Neutrophil (primary cell): Measurements from ENCODE around the gene MKRN2.
A peak's percentile ranks its signal among the peaks of the same experiment; 100 is the strongest.

Source experiments
- H3K27ac ChIP-seq: fragments of 200-600 bp; sonication (generic); 2 replicates; pipeline ENCODE4 v1.5.1; 2016; ENCODE audit warnings: mild to moderate bottlenecking, moderate library complexity
- H3K27me3 ChIP-seq: fragments of 200-600 bp; sonication (generic); 2 replicates; pipeline ENCODE4 v1.6.0; 2016; ENCODE audit warnings: mild to moderate bottlenecking
- H3K36me3 ChIP-seq: fragments of 200-600 bp; sonication (generic); 2 replicates; pipeline ENCODE4 v1.5.1; 2017
- H3K4me1 ChIP-seq, 2 experiments: fragments of 200-600 bp in 1 of 2; sonication (generic) in 1 of 2; 1 replicate in 1 of 2; 2 replicates in 1 of 2; pipeline versions ENCODE4 v1.5.1 to v1.6.1; 2013 to 2016; ENCODE audit warnings: low read depth in 1 of 2, low read length in 1 of 2, mild to moderate bottlenecking in 1 of 2, moderate library complexity in 1 of 2; ENCODE audit not compliant: control insufficient read depth in 1 of 2, insufficient read depth in 1 of 2
- H3K4me3 ChIP-seq, 2 experiments: fragments of 200-600 bp in 1 of 2; sonication (generic) in 1 of 2; 1 replicate in 1 of 2; 2 replicates in 1 of 2; pipeline ENCODE4 v1.5.1; 2013 to 2016; ENCODE audit warnings: low read depth in 1 of 2, low read length in 1 of 2, mild to moderate bottlenecking in 1 of 2, moderate library complexity in 1 of 2
- H3K9me3 ChIP-seq: fragments of 200-600 bp; sonication (generic); 2 replicates; pipeline ENCODE4 v1.5.1; 2016
- TF ChIP-seq, protein P1 (sequence below): fragments of 200-600 bp; sonication (generic); IDR thresholded peaks from 2 replicates; pipeline ENCODE4 v1.5.1; 2016; ENCODE audit warnings: antibody characterized with exemption

MKRN2 gene

DNA sequence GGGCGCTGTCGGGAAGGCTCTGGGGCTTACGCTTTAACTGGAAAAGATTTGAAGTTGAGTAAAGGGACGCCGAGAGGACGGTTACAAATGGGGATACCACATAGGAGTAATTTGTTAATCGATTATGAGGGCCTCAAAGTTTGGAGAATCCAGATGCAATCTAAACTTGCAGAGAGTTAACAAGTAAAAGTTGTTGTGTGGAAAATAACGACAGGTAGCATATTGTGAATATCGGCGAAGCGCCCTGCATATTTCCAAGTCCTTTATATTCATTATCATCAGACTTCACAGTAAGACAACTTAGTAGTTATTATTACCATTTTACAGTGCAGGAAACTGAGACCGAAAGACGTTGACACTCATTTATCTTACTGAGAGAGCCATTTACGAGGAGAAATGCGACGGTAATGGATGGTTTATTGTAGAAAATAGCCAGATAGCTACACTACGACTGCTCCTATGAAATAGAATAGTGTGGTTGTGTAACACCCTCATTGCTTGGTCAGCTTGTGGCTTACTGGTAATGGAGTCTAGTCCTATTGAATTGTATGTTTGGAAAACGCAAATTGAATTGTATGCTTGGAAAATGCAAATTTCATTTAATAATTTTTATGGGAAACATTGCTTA, 700 bp downstream of the MKRN2 start:
- Histone ChIP-seq H3K4me1 (peaks cover 53% of the 10 kb centered on the region in 2 experiments), H3K9me3 (no peaks in the 10 kb centered on the region), H3K4me3 (peak overlapping the region; percentile 83 to 98), H3K27me3 (peaks cover 37% of the 10 kb centered on the region), H3K27ac (peak overlapping the region; percentile 92), H3K36me3 (no peaks in the 10 kb centered on the region)
- TF ChIP-seq, protein P1, sequence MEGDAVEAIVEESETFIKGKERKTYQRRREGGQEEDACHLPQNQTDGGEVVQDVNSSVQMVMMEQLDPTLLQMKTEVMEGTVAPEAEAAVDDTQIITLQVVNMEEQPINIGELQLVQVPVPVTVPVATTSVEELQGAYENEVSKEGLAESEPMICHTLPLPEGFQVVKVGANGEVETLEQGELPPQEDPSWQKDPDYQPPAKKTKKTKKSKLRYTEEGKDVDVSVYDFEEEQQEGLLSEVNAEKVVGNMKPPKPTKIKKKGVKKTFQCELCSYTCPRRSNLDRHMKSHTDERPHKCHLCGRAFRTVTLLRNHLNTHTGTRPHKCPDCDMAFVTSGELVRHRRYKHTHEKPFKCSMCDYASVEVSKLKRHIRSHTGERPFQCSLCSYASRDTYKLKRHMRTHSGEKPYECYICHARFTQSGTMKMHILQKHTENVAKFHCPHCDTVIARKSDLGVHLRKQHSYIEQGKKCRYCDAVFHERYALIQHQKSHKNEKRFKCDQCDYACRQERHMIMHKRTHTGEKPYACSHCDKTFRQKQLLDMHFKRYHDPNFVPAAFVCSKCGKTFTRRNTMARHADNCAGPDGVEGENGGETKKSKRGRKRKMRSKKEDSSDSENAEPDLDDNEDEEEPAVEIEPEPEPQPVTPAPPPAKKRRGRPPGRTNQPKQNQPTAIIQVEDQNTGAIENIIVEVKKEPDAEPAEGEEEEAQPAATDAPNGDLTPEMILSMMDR = no peak

DNA sequence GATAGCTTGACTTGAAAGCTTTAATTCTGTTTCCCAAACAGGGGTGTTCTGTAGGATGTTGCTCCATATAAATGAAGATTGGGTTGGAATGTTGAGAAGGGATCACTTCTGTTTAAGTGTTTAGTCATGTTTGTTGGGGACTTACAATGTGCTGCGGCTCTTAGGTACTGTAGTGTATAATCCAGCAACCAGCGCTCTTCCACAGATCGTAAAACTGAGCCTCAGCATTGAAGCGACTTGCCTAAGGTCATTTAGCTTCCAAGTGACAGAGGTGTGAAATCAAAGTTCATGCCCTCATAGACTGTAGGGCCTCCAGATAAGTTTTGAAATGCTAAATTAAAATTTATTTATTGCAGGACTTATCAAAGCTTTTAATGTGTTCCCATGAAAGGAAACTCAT, 1.8 kb downstream of the MKRN2 start:
- no peaks in the 10 kb centered on the region for H3K9me3 ChIP-seq
- H3K4me1 ChIP-seq = peaks cover 50% of the 10 kb centered on the region in 2 experiments
- H3K27me3 ChIP-seq = peaks cover 26% of the 10 kb centered on the region
- H3K27ac ChIP-seq = no peak overlapping the region
- H3K36me3 ChIP-seq = no peaks in the 10 kb centered on the region
- no peak overlapping the region for H3K4me3 ChIP-seq
- TF ChIP-seq, protein P1 = no peak

DNA sequence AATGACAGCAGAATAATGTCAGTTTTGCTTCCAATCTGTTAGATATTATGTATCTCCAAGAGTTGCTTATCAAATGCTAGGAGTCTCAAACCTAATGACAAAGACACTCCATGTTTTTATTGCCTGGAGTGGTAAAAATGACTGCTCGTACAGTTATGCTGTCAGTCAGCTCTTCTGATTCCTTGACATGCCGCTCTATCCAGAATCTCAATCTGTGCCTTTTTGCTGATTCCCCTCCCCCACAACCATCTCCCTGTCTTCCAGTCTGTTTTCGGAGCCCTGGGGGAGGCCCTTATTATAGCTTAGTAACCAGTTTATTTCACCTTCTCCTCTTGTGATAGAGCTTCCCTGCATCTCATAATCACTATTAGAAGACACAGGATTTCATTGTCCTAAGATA, 2.6 kb downstream of the MKRN2 start:
- no peak overlapping the region for H3K4me3 ChIP-seq
- no peak overlapping the region for H3K27ac ChIP-seq
- H3K9me3 ChIP-seq = no peaks in the 10 kb centered on the region
- peaks cover 44 to 45% of the 10 kb centered on the region in 2 experiments for H3K4me1 ChIP-seq
- H3K27me3 ChIP-seq = peaks cover 18% of the 10 kb centered on the region
- TF ChIP-seq, protein P1 = no peak
- no peaks in the 10 kb centered on the region for H3K36me3 ChIP-seq

DNA sequence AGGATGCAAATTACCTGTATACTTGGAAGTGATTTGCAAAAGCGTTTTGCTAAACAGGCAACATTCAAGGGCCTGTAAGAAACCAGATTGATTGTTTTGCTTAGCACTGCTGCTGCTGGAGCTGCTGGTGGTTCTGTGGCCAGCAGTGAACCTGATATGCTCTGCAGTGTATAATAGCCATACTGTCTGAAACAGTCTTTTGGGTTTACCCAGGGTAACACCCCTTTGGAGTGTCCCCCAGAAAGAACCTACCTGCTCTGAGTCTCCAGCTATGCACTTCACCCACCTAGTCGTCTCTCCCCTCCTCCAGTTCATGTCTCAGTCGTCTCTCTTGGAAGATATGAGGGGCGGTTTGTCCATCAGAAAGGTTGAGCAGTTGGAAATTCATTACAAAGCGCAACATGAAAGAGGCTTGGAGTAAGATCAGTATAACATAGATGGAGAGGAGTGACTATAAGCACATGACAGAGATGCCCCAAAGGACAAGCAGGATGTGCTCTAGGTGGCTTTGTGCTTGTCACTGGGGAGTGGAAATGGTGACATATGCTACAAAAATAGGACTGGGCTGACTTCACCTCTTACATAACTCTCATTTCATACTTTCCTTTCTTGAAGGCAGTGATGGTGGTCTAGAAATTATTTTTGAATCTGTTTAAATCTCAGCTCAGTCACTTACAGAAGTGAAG, 3.8 kb downstream of the MKRN2 start:
- no peaks in the 10 kb centered on the region for H3K9me3 ChIP-seq
- no peak overlapping the region for H3K27ac ChIP-seq
- TF ChIP-seq, protein P1 = no peak
- peaks cover 6% of the 10 kb centered on the region for H3K27me3 ChIP-seq
- no peaks in the 10 kb centered on the region for H3K36me3 ChIP-seq
- H3K4me3 ChIP-seq = no peak overlapping the region
- peaks cover 44 to 47% of the 10 kb centered on the region in 2 experiments for H3K4me1 ChIP-seq

DNA sequence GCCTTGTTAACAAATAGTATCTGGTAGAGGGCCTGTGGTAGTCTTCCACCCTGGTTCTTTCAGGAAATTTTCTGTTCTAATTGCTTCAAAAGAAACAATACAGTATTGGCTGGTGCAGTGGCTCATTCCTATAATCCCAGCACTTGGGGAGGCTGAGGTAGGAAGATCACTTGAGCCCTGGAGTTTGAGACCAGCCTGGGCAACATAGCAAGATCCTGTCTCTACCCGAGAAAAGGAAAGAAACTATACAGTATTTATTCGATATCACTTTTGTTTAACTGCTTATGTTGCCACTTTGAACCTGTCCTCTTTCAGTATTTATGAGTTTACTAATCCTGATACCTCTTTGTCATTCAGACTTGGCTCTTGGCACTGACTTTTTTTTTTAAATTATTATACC, 4.5 kb downstream of the MKRN2 start:
- Histone ChIP-seq H3K36me3 (no peaks in the 10 kb centered on the region), H3K4me1 (peaks cover 37 to 41% of the 10 kb centered on the region in 2 experiments), H3K27me3 (no peaks in the 10 kb centered on the region), H3K4me3 (no peak overlapping the region), H3K9me3 (no peaks in the 10 kb centered on the region), H3K27ac (no peak overlapping the region)
- TF ChIP-seq, protein P1 = no peak
